Smooth muscle cell (in vitro differentiated cells): ENCODE results near the gene FAF1. TPM values are rescaled to one million over a fixed set of nuclear protein-coding genes. Genes with fewer than 3 reads are reported as not detected.

Experiments used
- DNase-seq: peaks from one replicate; lab custom pipeline; 2025; ENCODE audit not compliant: unreplicated experiment; lab: John Stamatoyannopoulos, UW
- H2AFZ ChIP-seq: fragments of 200-600 bp; sonication (generic); 2 replicates; pipeline ENCODE4 v1.6.0; 2016; ENCODE audit warnings: antibody characterized with exemption, low read depth, mild to moderate bottlenecking
- H3F3A ChIP-seq: fragments of 200-600 bp; sonication (generic); 2 replicates; pipeline ENCODE4 v1.6.0; 2017; ENCODE audit warnings: antibody characterized with exemption, low read depth
- H3K27ac ChIP-seq: fragments of 200-600 bp; sonication (generic); 2 replicates; pipeline ENCODE4 v1.5.1; 2016; ENCODE audit warnings: low read depth, mild to moderate bottlenecking
- H3K27me3 ChIP-seq: fragments of 200-600 bp; sonication (generic); 2 replicates; pipeline ENCODE4 v1.6.1; 2016; ENCODE audit warnings: low read depth, mild to moderate bottlenecking
- H3K36me3 ChIP-seq: fragments of 200-600 bp; sonication (generic); 2 replicates; pipeline ENCODE4 v1.5.1; 2016; ENCODE audit warnings: low read depth
- H3K4me1 ChIP-seq: fragments of 200-600 bp; sonication (generic); 2 replicates; pipeline ENCODE4 v1.5.1; 2016; ENCODE audit warnings: low read depth
- H3K4me2 ChIP-seq: fragments of 200-600 bp; sonication (generic); 2 replicates; pipeline ENCODE4 v1.6.0; 2016; ENCODE audit warnings: mild to moderate bottlenecking
- H3K4me3 ChIP-seq: fragments of 200-600 bp; sonication (generic); 2 replicates; pipeline ENCODE4 v1.5.1; 2016; ENCODE audit warnings: mild to moderate bottlenecking
- H3K79me2 ChIP-seq: fragments of 200-600 bp; sonication (generic); 2 replicates; pipeline ENCODE4 v1.6.0; 2016; ENCODE audit warnings: low read depth, mild to moderate bottlenecking
- H3K9ac ChIP-seq: fragments of 200-600 bp; sonication (generic); 2 replicates; pipeline ENCODE4 v1.6.0; 2016; ENCODE audit warnings: low read depth
- H3K9me3 ChIP-seq: fragments of 200-600 bp; sonication (generic); replicated peaks from 2 replicates; pipeline ENCODE4 v1.5.1; 2016; ENCODE audit warnings: low read depth
- H4K20me1 ChIP-seq: fragments of 200-600 bp; sonication (generic); 2 replicates; pipeline ENCODE4 v1.6.0; 2016; ENCODE audit warnings: low read depth
- WGBS: methylation state at CpG from one replicate; pipeline ENCODE4 v1.1.7; 2016; ENCODE audit warnings: low lambda C conversion rate; 5-methylcytosine and 5-hydroxymethylcytosine counted together
- polyA plus RNA-seq: library from polyadenylated mRNA; unstranded; fragments of >200 nt; fragmentation: Nextera tagmentation; extraction: Ambion mirVana; gene quantifications from 2 replicates; pipeline ENCODE4 v1.2.1, GENCODE V29; 2016
- total RNA-seq: library from RNA; depleted of rRNA; stranded (reverse); fragments of >200 nt; gene quantifications from 2 replicates; pipeline ENCODE4 v1.2.3, GENCODE V29; 2014
- TF ChIP-seq, protein P1 (sequence below): fragments of 200-600 bp; sonication (generic); IDR thresholded peaks from 2 replicates; pipeline ENCODE4 v1.5.1; 2017; ENCODE audit warnings: borderline replicate concordance, mild to moderate bottlenecking, antibody characterized with exemption; ENCODE audit not compliant: insufficient read depth, poor library complexity, severe bottlenecking

Gene FAF1
- total and polyA plus RNA-seq, 2 experiments from 2014 or later = 51.5 to 51.6 TPM

DNA sequence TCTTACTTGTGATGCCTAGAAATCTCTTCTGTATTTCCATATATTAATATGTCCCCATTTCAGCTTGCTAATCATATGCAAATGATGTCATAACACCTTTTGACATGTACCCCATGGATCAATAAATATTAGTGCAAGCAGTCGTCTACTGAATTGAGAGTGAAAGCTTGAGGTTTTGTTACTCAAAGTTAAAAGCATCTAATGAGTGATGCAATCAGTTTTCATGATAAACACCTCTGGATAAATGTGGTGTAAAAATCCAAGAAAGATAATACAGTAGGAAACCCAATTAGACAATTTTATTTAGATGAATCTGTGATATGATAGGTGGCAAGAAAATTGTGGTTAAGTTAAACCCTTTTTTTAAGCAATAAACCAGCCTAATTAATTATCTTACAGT, 395.6 kb downstream of the FAF1 start:
- Histone ChIP-seq H3K27me3 (no peaks in the 10 kb centered on the region), H4K20me1 (peaks cover 6% of the 10 kb centered on the region), H3K27ac (no peak overlapping the region), H3K4me1 (peaks cover 45% of the 10 kb centered on the region), H2AFZ (no peak overlapping the region), H3K4me2 (no peak overlapping the region), H3K9ac (no peak overlapping the region), H3K9me3 (no peaks in the 10 kb centered on the region), H3F3A (no peaks in the 10 kb centered on the region), H3K79me2 (no peaks in the 10 kb centered on the region), H3K36me3 (peaks cover 7% of the 10 kb centered on the region), H3K4me3 (no peak overlapping the region)
- no peak for DNase-seq
- 83% methylated on average over 1 of the region's 1 CpG for WGBS
- TF ChIP-seq, protein P1, sequence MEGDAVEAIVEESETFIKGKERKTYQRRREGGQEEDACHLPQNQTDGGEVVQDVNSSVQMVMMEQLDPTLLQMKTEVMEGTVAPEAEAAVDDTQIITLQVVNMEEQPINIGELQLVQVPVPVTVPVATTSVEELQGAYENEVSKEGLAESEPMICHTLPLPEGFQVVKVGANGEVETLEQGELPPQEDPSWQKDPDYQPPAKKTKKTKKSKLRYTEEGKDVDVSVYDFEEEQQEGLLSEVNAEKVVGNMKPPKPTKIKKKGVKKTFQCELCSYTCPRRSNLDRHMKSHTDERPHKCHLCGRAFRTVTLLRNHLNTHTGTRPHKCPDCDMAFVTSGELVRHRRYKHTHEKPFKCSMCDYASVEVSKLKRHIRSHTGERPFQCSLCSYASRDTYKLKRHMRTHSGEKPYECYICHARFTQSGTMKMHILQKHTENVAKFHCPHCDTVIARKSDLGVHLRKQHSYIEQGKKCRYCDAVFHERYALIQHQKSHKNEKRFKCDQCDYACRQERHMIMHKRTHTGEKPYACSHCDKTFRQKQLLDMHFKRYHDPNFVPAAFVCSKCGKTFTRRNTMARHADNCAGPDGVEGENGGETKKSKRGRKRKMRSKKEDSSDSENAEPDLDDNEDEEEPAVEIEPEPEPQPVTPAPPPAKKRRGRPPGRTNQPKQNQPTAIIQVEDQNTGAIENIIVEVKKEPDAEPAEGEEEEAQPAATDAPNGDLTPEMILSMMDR = no peak

DNA sequence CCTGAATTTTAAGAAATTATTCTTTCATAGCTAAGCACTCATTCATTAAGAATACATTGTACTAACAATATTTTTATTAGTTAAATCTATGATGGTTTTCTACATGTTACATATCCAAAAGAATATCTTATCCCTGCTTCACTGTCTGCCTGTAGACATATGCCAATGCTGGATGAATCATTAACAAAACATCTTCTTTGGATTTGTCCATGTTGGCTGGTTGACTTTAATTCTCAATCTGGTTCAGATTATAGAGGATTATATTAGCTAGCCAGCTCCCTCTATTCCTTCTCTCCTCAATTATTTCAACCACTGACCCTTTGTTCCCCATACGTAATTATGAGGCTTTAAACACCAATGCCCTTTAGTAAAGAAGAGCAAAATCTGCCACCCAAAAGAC, 398.0 kb downstream of the FAF1 start:
- WGBS = 89% methylated on average over 1 of the region's 1 CpG
- TF ChIP-seq, protein P1 = no peak
- no peaks in the 10 kb centered on the region for H4K20me1 ChIP-seq
- no peaks in the 10 kb centered on the region for H3K9me3 ChIP-seq
- no peak overlapping the region for H3K9ac ChIP-seq
- DNase-seq = no peak
- H3K79me2 ChIP-seq = no peaks in the 10 kb centered on the region
- H3K4me3 ChIP-seq = no peak overlapping the region
- H3K4me1 ChIP-seq = peaks cover 22% of the 10 kb centered on the region
- H3K27ac ChIP-seq = no peak overlapping the region
- no peaks in the 10 kb centered on the region for H3K27me3 ChIP-seq
- peaks cover 7% of the 10 kb centered on the region for H3K36me3 ChIP-seq
- no peak overlapping the region for H2AFZ ChIP-seq
- no peaks in the 10 kb centered on the region for H3F3A ChIP-seq
- no peak overlapping the region for H3K4me2 ChIP-seq

DNA sequence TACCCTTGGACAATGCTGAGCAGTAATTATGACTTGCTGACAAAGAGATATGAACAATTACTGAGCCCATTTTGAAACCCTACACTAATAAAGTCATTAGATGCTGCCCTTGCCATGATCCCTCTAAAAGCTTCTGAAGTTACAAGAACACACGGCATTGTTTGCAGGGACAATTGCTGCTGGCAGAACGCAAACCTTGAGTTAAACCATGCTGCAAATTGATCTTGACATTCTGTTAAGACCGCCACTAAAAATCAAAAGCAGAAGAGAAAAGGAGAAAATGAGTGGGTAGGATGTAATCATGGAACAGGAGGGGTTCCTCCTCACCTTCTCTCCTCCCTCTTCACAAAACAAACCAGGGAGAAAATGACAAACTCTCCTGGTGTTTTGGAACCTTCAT, 400.6 kb downstream of the FAF1 start:
- no peak overlapping the region for H3K4me3 ChIP-seq
- no peaks in the 10 kb centered on the region for H3F3A ChIP-seq
- H3K27ac ChIP-seq = no peak overlapping the region
- no peaks in the 10 kb centered on the region for H3K27me3 ChIP-seq
- H3K4me1 ChIP-seq = no peaks in the 10 kb centered on the region
- H3K36me3 ChIP-seq = no peaks in the 10 kb centered on the region
- no peak for DNase-seq
- H3K9ac ChIP-seq = no peak overlapping the region
- H3K79me2 ChIP-seq = no peaks in the 10 kb centered on the region
- no peak overlapping the region for H2AFZ ChIP-seq
- H3K9me3 ChIP-seq = no peaks in the 10 kb centered on the region
- 86% methylated on average over 3 of the region's 3 CpGs for WGBS
- no peaks in the 10 kb centered on the region for H4K20me1 ChIP-seq
- TF ChIP-seq, protein P1 = no peak
- H3K4me2 ChIP-seq = no peak overlapping the region

DNA sequence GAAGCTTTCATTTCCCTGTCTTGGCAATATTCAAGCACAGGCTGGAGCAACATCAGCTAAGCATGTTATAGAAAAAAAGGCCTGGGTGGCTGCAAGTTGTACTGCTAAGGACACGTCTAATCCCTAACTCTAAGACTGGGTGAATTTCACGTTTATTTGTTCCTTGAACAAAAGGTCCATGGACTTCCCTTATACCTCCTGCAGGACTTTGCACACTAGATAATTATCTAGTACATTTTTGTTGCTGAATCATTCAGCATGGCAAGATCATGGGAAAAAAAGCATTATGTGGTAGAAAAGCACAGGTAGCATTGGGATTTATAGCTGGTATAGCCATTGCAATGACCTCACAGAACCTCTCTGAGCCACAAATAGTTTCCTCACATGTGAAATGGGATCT, 406.1 kb downstream of the FAF1 start:
- H3K9me3 ChIP-seq = no peaks in the 10 kb centered on the region
- no peaks in the 10 kb centered on the region for H3K4me1 ChIP-seq
- H3K27ac ChIP-seq = no peak overlapping the region
- H3K79me2 ChIP-seq = no peaks in the 10 kb centered on the region
- TF ChIP-seq, protein P1 = no peak
- H3K4me3 ChIP-seq = no peak overlapping the region
- peaks cover 5% of the 10 kb centered on the region for H4K20me1 ChIP-seq
- no peaks in the 10 kb centered on the region for H3F3A ChIP-seq
- H3K9ac ChIP-seq = no peak overlapping the region
- no peaks in the 10 kb centered on the region for H3K27me3 ChIP-seq
- WGBS = 88% methylated on average over 2 of the region's 2 CpGs
- no peak overlapping the region for H3K4me2 ChIP-seq
- no peaks in the 10 kb centered on the region for H3K36me3 ChIP-seq
- H2AFZ ChIP-seq = no peak overlapping the region
- no peak for DNase-seq
